Upper lobe of left lung (tissue), 4 donors: Measurements from ENCODE around the gene GFPT2.

Source experiments
- EP300 ChIP-seq, 4 donors: sonication (generic); formaldehyde crosslinking; IDR thresholded peaks; one replicate each; pipeline ENCODE4 v1.5.1; 2017; ENCODE audit warnings: antibody characterized with exemption in 4 of 4, control low read depth in 2 of 4
- POLR2A ChIP-seq, 4 donors: fragments of 450-650 bp; IDR thresholded peaks; one replicate each; pipeline ENCODE4 v1.5.1; 2016 to 2017; ENCODE audit warnings: antibody characterized with exemption in 4 of 4, mild to moderate bottlenecking in 2 of 4
- POLR2AphosphoS5 ChIP-seq, 2 donors: sonication (generic); formaldehyde crosslinking; IDR thresholded peaks; one replicate each; pipeline ENCODE4 v1.5.1; 2017; ENCODE audit warnings: antibody characterized with exemption in 2 of 2
- TF ChIP-seq, protein P1 (sequence below), 6 experiments: fragments of 450-650 bp in 4 of 6; fragments of 200-600 bp in 2 of 6; sonication (generic) in 2 of 6; IDR thresholded peaks; one replicate each; pipeline ENCODE4 v1.5.1; 2016 to 2019; ENCODE audit warnings: antibody characterized with exemption in 6 of 6

DNA sequence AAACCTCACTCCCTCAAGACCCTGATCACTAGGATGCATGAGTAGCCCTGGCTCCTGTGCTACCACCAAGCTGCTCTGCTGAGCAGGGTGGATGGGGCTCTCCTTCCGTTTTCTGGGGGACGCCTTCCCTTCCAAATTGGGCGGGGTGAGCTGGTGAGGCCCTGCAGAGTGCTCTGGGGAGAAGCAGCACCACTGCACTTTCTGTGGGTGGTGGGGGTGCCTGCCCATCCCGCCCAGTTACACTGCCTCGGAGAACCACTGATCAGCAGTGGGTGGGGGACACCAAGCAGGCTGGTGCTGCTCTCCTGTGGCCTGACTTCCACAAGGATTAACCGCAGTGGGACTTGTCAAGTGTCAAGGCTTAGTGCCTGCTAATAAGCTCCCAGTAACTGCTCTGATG is 19.0 kb downstream of the GFPT2 start:
- TF ChIP-seq EP300 (IDR thresholded peaks at IDR 0.05): no peak
- no peak for TF ChIP-seq POLR2AphosphoS5 (IDR thresholded peaks at IDR 0.05)
- TF ChIP-seq, protein P1, sequence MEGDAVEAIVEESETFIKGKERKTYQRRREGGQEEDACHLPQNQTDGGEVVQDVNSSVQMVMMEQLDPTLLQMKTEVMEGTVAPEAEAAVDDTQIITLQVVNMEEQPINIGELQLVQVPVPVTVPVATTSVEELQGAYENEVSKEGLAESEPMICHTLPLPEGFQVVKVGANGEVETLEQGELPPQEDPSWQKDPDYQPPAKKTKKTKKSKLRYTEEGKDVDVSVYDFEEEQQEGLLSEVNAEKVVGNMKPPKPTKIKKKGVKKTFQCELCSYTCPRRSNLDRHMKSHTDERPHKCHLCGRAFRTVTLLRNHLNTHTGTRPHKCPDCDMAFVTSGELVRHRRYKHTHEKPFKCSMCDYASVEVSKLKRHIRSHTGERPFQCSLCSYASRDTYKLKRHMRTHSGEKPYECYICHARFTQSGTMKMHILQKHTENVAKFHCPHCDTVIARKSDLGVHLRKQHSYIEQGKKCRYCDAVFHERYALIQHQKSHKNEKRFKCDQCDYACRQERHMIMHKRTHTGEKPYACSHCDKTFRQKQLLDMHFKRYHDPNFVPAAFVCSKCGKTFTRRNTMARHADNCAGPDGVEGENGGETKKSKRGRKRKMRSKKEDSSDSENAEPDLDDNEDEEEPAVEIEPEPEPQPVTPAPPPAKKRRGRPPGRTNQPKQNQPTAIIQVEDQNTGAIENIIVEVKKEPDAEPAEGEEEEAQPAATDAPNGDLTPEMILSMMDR (IDR thresholded peaks at IDR 0.05): no peak
- TF ChIP-seq POLR2A (IDR thresholded peaks at IDR 0.05): no peak
